Measurements from ENCODE around the gene LMNB1.
A peak's percentile ranks its signal among the peaks of the same experiment; 100 is the strongest.
"Not testable (repeated sequence)": the region's sequence is repeated elsewhere in the genome, so short reads cannot be mapped to it uniquely, and the experiment has no call there.

The LMNB1 gene, protein sequence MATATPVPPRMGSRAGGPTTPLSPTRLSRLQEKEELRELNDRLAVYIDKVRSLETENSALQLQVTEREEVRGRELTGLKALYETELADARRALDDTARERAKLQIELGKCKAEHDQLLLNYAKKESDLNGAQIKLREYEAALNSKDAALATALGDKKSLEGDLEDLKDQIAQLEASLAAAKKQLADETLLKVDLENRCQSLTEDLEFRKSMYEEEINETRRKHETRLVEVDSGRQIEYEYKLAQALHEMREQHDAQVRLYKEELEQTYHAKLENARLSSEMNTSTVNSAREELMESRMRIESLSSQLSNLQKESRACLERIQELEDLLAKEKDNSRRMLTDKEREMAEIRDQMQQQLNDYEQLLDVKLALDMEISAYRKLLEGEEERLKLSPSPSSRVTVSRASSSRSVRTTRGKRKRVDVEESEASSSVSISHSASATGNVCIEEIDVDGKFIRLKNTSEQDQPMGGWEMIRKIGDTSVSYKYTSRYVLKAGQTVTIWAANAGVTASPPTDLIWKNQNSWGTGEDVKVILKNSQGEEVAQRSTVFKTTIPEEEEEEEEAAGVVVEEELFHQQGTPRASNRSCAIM

DNA sequence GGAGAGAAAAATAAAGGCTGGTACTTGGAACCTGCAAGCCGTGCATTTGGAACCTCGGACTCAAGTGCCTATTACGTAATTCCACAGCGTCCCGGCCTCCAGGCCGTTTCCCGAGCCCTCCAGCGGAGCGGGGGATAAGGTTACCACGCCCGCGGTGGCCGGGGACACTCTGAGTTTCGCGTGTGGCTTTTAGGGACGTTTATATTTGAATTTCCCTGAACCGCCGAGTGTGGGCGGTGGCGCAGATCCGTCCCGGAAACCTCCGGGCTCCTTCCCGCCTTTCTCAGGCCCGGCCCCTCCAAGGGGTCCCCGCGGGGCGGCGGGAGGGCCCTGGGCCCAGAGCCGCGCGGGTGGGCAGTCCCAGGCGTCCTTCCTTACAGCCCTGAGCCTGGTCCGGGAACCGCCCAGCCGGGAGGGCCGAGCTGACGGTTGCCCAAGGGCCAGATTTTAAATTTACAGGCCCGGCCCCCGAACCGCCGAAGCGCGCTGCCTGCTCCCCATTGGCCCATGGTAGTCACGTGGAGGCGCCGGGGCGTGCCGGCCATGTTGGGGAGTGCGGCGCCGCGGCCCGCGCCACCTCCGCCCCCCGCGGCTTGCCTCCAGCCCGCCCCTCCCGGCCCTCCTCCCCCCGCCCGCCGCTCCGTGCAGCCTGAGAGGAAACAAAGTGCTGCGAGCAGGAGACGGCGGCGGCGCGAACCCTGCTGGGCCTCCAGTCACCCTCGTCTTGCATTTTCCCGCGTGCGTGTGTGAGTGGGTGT, at the start of gene LMNB1:
TSS of gene LMNB1 (plus strand) at position 638 of the 758 bp plus-strand sequence. CDS start 373 bp downstream, outside the sequence.
- DNase-seq = peak; percentile 95

DNA sequence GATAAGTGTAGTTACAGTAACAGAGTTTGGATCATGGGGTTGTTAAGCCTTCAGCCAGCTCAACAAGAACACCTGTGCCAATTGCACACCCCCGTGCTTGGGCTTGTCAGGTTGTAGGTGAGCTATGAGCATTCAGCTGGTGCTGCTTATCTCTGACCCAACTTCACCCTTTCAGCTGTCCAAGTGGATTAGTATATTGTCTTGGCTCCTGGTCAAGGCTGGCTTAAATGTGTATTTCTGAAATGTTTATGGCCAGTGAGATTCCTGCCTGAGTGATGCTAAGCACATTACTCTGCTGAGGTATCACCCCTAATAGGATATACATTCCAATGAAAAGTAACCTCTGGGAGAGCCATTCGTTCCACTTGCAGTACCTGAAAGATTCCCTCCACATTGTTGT, 44.2 kb upstream of the LMNB1 start:
- DNase-seq = no peak

DNA sequence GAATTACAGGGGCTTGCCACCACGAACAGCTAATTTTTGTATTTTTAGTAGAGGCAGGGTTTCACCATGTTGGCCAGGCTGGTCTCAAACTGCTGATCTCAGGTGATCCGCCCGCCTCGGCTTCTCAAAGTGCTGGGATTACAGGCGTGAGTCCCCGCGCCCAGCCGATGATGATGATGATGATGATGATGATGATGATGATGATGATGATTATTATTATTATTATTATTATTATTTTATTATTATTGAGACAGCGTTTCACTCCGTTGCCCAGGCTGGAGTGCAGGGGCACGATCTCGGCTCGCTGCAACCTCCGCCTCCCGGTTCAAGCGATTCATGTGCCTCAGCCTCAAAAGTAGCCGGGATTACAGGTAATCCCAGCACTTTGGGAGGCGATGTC, 42.4 kb upstream of the LMNB1 start:
- DNase-seq = not testable (repeated sequence)

DNA sequence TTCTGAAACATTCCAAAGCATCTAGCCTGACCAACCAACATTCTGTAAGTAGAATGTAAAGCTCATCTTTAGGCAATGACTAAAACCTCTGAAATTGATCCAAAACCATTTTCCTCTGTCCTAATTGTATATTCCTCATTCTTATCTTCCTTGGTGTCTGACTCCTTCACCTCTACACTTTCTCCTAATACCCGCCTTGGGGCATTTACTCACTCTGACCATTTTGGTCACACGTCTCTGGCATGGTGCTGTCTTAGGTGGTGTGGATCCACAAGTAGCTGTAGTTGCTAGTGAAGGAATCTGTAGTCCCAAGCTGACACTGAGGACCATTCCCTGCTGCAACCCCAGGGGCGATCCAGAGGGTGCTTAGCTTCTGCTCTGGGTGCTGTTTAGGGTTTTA, 40.8 kb upstream of the LMNB1 start:
- DNase-seq = no peak

DNA sequence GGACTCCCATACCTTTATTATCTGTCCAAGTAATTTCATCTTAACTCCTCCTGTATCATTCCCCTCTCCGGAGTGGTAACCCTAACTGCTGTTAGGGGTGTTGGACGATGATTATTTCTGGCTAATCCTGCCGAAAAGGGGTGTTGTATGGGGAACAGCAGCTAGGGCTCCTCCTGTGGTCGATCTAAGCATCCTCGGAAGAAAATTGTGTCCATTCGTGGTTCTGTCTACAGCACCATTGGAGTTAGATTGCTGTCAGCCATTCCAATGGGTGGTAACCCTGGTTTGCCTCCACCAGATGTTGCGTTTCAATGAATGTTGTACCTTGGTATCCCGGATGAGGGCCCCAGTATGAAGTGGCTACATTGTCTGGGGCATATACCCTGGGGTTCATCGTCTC, 35.6 kb upstream of the LMNB1 start:
- no peak for DNase-seq

DNA sequence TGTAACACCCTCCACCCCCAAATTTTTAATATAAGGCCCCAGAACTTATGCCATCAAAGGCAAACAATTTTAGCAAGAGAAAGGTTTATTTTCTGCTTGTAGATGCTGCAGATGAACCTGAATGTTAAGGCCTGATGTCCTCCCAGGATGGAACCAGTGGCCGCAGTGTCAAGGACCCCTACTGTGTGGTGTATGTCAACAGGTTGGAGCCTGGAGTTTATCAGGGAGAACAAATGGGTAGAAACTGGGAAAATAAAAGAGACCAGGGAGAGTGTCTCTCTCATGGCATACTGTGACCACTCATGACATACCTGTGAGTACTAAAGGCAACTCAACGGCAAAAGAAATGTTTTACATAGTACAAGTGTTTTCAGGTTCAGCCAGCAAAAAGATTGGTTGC, 34.5 kb upstream of the LMNB1 start:
- no peak for DNase-seq

DNA sequence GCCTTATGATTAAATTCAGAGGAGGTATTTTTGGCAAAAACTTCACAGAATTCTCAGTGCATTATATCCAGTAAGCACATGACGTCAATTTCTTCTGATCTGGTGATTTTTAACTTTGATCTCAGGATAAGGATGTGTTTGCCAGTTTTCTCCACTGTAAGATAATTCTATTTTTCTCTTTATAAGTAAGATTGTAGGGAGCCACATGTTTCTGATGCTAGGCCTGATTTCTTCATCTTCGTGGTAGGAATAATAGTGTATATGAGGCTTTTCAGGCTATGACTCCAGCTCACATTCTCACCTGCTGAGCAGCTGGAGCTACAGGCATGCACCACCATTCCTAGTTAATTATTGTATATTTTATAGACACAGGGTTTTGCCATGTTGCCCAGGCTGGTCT, 32.1 kb upstream of the LMNB1 start:
- no peak for DNase-seq

DNA sequence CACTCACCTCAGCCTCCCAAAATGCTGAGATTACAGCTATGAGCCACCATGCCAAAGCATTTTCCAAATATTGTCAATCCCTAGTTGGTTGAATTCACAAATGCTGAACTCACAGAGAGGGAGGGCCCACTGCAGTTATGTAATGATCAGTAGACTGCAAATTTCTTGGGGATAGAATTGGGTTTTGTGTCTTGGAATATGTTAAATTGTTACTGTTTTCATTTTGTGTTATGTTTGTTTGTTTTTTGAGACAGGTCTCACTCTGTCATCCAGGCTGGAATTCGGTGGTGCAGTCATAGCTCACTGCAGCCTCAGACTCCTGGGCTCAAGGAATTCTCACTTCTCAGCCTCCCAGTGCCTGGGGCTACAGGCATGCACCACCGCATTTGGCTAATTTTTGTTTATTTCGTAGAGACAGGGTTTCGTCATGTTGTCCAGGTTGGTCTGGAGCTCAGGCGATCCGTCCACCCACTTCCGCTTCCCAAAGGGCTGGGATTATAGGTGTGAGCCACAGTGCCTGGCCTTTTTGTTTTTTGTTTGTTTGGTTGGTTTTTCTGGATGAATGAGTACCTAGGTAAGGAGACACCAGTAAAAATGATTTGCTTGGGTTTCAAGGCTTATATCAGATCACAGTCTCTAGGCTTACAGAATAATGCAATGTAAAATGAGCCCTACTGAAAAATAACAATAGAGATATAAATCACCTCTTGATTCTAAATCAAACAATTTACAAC, 31.5 kb upstream of the LMNB1 start:
- no peak for DNase-seq

DNA sequence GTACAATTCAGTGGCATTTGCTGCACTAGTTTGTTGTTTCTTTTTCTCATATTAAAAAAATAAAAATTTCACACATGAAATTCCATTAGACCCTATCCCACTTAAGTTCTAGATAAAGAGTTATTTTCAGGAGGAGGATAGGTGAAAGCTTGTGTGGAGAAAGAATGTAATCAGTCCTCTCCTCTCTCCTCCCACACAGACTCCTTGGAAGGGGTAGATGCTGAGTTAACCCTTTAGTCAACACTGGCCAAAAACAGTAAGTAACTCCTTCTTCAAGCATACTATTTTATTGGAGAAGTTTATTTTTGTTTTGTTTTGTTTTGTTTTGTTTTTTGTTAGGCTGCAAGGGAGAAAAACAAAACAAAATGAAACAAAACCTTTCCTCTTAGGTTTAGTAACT, 30.6 kb upstream of the LMNB1 start:
- DNase-seq = no peak

DNA sequence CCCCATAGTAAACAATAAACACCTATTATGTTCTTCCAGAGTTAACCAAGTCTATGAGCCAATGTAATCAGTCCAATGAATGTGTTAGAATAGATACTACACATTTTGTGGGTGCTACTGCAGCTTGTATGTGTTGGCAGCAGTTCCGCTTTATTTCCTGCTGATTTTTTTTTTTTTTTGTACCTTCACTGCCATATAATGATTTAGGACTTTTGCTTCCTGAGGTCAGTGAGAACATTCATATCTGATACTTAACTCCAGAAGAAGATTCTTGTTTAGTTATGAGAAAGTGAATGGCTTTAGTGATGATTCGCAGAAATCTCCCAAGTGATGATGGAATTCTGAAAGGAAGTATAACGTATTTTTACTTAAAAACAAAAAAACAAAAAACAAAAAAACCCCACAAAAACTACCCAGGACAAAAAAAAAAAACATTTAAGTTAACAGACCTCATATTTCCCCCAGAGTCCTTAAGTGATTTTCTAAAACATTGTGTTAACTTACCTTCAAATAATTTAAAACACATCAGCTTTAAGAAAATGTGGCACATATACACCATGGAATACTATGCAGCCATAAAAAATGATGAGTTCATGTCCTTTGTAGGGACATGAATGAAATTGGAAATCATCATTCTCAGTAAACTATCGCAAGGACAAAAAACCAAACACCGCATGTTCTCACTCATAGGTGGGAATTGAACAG, 24.7 kb upstream of the LMNB1 start:
- DNase-seq = no peak

DNA sequence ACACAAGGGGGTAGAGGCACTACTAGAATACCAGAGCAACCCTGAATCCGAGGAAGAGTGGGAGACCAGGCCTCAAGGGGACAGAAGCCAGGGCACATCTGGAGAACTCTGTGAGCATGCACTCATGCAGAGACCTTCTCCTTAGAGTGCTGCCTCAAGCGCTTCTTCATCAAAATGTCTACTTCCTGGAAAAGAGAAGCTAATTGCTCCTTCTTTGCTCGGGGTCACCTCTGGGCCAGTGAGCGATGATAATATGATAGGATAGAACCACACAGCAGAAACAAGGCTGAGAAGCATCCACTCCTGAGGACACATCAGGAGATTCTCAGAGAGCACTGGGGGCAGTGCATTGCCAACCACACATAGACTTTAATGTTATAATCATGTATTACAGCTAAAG, 23.7 kb upstream of the LMNB1 start:
- DNase-seq = no peak

DNA sequence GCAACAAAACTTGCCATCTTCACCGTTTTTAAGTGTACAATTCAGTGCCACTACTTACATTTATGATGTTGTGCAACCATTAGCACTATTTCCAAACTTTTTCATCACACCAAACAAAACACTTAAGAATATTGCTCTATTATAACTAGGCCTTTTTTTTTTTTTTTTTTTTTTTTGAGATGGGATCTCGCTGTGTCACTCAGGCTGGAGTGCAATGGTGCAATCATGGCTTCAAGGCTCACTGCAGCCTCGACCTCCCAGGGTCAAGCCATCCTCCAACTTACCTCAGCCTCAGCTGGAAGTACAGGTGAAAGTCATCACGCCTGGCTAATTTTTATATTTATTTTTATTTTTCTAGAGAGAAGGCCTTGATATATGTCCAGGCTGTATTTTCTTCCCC, 22.3 kb upstream of the LMNB1 start:
- no peak for DNase-seq

DNA sequence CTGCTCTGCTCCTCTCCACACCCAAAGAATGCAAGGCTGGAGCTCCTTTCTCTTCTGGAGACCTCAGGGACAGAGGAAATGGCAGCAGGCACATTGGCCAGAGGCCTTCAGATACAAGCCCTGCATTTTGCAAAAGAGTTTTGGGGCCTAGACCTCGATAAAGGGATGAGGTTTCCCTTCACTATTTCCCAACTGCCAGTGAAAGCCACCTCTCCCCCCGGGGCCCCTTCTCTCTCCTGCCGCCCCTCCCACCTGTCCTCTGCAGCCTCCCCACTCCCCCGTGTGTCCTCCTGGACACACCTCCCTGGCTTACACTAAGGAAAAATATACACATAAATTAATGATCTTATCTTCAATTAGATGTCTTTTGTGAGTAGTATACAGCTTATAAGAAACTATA, 21.3 kb upstream of the LMNB1 start:
- no peak for DNase-seq

DNA sequence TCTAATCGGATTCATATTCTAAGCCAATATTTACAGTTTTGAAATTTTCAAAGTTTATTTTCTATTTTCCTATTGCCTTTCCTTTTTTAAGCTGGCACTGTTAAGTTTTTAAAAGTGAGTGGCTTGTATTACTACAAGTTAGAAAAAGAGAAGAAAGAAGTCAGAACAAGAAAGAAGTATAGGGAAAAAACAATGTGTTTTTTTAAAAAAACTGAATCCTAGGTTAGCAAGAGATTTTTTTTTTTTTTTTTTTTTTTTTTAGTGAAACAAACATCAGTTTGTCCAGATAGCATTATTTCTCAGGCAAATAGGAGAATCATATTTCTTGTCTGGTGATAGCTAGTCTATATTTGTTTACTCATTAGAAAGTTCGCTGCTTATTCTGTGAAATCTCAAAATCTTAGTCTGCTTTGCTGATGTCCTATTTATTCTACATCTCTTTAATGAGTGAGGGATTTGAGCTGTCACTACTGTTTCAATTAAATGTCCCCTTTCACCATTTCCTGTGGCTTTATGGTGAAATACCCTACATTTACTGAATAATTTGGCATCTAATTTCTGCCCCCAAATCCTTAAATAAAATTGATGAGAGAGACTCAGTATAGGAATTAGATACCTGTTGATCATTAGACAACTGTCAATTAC, 19.1 kb upstream of the LMNB1 start:
- no peak for DNase-seq

DNA sequence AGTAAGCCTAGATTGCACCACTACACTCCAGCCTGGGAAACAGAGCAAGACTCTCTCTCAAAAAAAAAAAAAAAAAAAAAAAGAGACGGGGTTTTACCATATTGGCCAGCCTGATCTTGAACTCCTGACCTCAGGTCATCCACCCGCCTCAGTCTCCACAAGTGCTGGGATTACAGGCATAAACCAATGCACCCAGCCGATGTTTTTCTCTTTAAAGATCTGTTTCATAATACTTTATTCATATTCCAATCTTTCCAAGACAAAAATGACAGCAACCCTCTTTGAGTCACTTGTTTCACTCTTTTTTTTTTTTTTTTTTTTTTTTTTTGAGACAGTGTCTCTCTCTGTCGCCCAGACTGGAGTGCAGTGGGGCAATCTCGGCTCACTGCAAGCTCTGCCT, 13.6 kb upstream of the LMNB1 start:
- no peak for DNase-seq

DNA sequence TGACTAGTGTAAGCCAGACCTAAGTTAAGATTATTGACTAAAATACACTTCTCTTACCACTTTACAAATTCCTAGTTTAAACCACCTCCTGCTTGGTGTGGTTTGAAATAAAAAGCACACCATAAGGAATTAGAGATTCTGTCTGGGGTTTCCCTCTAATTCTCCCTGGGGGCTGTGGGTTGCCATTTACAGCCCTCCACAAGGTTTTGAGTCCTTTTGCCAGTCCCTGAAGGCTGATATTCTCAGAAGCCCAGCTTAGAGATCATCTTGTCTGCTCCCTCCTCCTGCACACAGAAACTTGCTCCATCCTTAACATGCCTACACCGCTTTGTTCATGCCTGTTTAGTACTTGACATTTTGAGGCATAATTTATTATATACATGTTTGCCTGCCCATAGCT, 7.2 kb upstream of the LMNB1 start:
- DNase-seq = no peak

DNA sequence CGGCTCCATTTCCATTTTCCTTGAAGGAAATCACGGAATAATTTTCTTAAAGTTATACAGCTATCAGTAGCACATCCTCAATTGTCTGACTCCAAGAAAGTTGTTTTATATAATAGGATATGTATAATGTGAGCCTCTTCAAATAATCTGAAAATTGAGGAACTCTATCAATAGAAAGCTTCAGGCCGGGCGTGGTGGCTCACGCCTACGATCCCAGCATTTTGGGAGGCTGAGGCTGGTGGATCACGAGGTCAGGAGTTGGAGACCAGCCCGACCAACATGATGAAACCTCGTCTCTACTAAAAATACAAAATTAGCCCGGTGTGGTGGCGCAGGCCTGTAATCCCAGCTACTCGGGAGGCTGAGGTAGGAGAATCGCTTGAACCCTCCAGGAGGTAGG, 3.4 kb upstream of the LMNB1 start:
- not testable (repeated sequence) for DNase-seq

DNA sequence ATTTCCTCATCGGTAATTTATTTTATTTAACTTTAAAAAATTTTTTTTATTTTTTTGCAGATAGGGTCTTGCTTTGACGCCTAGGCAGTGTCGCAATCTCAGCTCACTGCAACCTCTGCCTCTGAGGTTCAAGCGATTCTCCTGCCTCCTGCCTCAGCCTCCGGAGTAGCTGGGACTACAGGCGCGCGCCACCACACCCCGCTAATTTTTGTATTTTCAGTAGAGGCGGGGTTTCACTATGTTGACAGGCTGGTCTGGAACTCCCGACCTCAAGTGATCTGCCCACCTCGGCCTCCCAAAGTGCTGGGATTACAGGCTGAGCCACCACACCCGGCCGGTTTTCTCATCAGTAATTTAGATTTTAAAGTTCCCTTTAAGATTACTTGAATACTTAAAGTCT, 2.3 kb upstream of the LMNB1 start:
- not testable (repeated sequence) for DNase-seq

DNA sequence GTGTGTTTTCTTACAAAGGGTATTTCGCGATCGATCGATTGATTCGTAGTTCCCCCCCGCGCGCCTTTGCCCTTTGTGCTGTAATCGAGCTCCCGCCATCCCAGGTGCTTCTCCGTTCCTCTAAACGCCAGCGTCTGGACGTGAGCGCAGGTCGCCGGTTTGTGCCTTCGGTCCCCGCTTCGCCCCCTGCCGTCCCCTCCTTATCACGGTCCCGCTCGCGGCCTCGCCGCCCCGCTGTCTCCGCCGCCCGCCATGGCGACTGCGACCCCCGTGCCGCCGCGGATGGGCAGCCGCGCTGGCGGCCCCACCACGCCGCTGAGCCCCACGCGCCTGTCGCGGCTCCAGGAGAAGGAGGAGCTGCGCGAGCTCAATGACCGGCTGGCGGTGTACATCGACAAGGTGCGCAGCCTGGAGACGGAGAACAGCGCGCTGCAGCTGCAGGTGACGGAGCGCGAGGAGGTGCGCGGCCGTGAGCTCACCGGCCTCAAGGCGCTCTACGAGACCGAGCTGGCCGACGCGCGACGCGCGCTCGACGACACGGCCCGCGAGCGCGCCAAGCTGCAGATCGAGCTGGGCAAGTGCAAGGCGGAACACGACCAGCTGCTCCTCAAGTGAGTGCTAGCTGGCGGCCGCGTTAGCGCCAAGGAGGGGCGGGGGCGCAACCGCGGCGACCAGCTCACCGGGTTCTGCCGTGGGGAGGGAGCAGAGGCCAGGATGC, 480 bp downstream of the LMNB1 start:
- peak; percentile 65 for DNase-seq

DNA sequence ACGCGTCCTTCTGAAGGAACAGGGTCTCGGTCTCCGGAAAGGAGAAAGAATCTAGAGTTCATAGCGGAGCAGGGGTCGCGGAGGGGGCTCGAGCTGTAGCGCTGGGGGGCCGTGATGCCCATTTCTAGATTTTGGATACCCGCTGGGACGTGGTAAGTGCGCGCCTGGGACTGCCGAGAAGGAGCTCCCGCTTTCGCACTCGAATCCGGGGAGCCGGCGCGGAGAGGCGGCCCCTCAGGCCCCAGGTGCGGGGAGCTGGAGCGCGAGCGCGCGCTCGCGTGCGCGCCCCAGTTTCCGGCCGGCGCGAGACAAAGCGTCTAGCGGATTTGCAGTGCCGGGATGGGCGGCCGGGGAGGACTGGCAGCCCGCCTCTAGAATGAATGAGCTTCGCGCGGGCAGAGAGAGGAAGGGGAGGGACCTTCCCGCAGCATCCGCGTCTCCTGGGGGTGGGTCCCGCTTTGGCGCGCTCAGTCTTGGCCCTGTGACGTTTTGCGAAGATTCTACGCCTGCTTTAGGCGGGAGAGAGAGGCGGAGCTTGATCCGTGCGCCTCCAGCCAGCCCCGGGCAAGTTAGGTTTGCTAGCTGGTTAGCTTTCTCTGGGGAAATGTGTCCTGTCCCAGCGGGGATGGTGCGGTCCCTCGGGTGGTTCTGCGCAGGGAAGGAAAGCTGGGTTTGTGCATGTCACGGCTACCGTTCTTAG, 1.2 kb downstream of the LMNB1 start:
- peak; percentile 93 for DNase-seq

Data from activated naive CD4-positive, alpha-beta T cell treated with Interleukin-2 at 50 U/mL for 16 hours (primary cell).